K562 (cell line): ENCODE measurements around the gene FCGR3B. TPM values are rescaled to one million over a fixed set of nuclear protein-coding genes. Genes with fewer than 3 reads are reported as not detected.
"Not testable (repeated sequence)": the region's sequence is repeated elsewhere in the genome, so short reads cannot be mapped to it uniquely, and the experiment has no call there.

Experiments used
- ATAC-seq: fragments of 200-7000 bp; cut with Tn5 transposase; 3 replicates; pipeline ENCODE4 v1.9.1; 2020; ENCODE audit warnings: moderate library complexity
- BruUV-seq: library from RNA; stranded (reverse); fragments of 400-500 nt; replicated peaks from 2 replicates; lab custom pipeline; 2021; lab: Mats Ljungman, UMichigan
- CTCF ChIA-PET: fragments of 300-600 bp; formaldehyde crosslinking; extraction: SDS; loops from one replicate; lab custom pipeline; 2021; ENCODE audit warnings: low intra/inter-chr PET ratio; lab: Yijun Ruan, JAX
- POLR2A ChIA-PET: fragments of 300-600, 350-650 bp; sonication (Branson Sonifier 250); formaldehyde crosslinking; extraction: SDS; loops from one replicate; lab custom pipeline; 2021; ENCODE audit warnings: antibody characterized with exemption, inconsistent platforms; lab: Yijun Ruan, JAX
- DNase-seq, 4 experiments: peaks; one replicate each; pipeline versions ENCODE4 v3.0.0 to v3.0.0-alpha.2; 2011 to 2018; ENCODE audit warnings: low spot score in 3 of 4, mixed read lengths in 3 of 4; ENCODE audit errors: extremely low read depth in 1 of 4
- FAIRE-seq: peaks from 2 replicates; lab custom pipeline; 2011; peaks lifted over from hg19 to GRCh38; lab: Jason Lieb, UNC
- H2AFZ ChIP-seq: 2 replicates; pipeline ENCODE4 v1.6.0; 2011; ENCODE audit warnings: low read depth, low read length, control low read depth, inconsistent platforms
- H3K27ac ChIP-seq: fragments of 200-600 bp; 3 replicates; pipeline ENCODE4 v1.8.0; 2011; ENCODE audit warnings: low read depth, mild to moderate bottlenecking, control low read depth, inconsistent platforms, low read length, moderate library complexity, mixed read lengths; ENCODE audit errors: extremely low read depth
- H3K27me3 ChIP-seq, 2 experiments: fragments of 300-600 bp in 1 of 2; 2 replicates in 1 of 2; 3 replicates in 1 of 2; pipeline versions ENCODE4 v1.6.0 to v1.8.0; 2011; ENCODE audit warnings: inconsistent platforms in 2 of 2, low read length in 2 of 2, mild to moderate bottlenecking in 1 of 2, mixed read lengths in 1 of 2, moderate library complexity in 1 of 2; ENCODE audit not compliant: control insufficient read depth in 2 of 2, insufficient read depth in 2 of 2
- H3K36me3 ChIP-seq: fragments of 300-600 bp; 3 replicates; pipeline ENCODE4 v1.8.0; 2011; ENCODE audit warnings: mild to moderate bottlenecking, low read length, inconsistent platforms; ENCODE audit not compliant: control insufficient read depth, insufficient read depth
- H3K4me1 ChIP-seq, 2 experiments: fragments of 200-600 bp in 1 of 2; replicated peaks in 1 of 2; 2 replicates in 1 of 2; 3 replicates in 1 of 2; pipeline versions ENCODE4 v1.5.1 to v1.8.0; 2011; ENCODE audit warnings: inconsistent platforms in 2 of 2, low read length in 2 of 2, mild to moderate bottlenecking in 1 of 2, mixed read lengths in 1 of 2, moderate library complexity in 1 of 2; ENCODE audit not compliant: control insufficient read depth in 2 of 2, insufficient read depth in 2 of 2
- H3K4me2 ChIP-seq: 2 replicates; pipeline ENCODE4 v1.6.1; 2011; ENCODE audit warnings: low read length, control low read depth, inconsistent platforms, mixed read lengths; ENCODE audit not compliant: insufficient read depth
- H3K4me3 ChIP-seq: fragments of 200-600 bp; sonication (generic), shearing (Covaris generic); 2 replicates; pipeline ENCODE4 v1.5.1; 2016; ENCODE audit warnings: control low read depth, inconsistent platforms
- H3K79me2 ChIP-seq: fragments of 200-600 bp; 3 replicates; pipeline ENCODE4 v1.8.0; 2011; ENCODE audit warnings: low read length, inconsistent platforms; ENCODE audit not compliant: control insufficient read depth, insufficient read depth
- H3K9ac ChIP-seq, 2 experiments: 2 replicates each; pipeline versions ENCODE4 v1.6.0 to v1.6.1; 2011; ENCODE audit warnings: low read depth in 2 of 2, low read length in 2 of 2, control low read depth in 1 of 2, inconsistent platforms in 1 of 2, mild to moderate bottlenecking in 1 of 2, mixed read lengths in 1 of 2; ENCODE audit not compliant: insufficient read depth in 1 of 2
- H3K9me1 ChIP-seq: one replicate; pipeline ENCODE4 v1.6.0; 2011; ENCODE audit warnings: inconsistent platforms, mild to moderate bottlenecking, low read length, moderate library complexity; ENCODE audit not compliant: control insufficient read depth, insufficient read depth
- H3K9me3 ChIP-seq: replicated peaks from 2 replicates; pipeline ENCODE4 v1.5.1; 2011; ENCODE audit warnings: low read depth, low read length, inconsistent platforms; ENCODE audit not compliant: control insufficient read depth, insufficient read depth
- H4K20me1 ChIP-seq: replicated peaks from 2 replicates; pipeline ENCODE4 v1.6.1; 2011; ENCODE audit warnings: low read length, inconsistent platforms, mixed read lengths; ENCODE audit not compliant: control insufficient read depth, insufficient read depth
- NR2C2 ChIP-seq, 2 experiments: fragments of 200-800 bp in 1 of 2; sonication (Bioruptor generic) in 1 of 2; sonication (generic) in 1 of 2; formaldehyde crosslinking in 1 of 2; IDR thresholded peaks; 2 replicates each; pipeline versions ENCODE4 v1.6.1 to v1.8.0; 2016 to 2022; ENCODE audit warnings: mild to moderate bottlenecking in 1 of 2, missing compliant biosample characterization in 1 of 2, missing genetic modification characterization in 1 of 2, missing genetic modification reagents in 1 of 2
- SRF ChIP-seq, 2 experiments: fragments of 250-450, 450-650 bp in 1 of 2; sonication (Bioruptor Pico) in 1 of 2; sonication (generic) in 1 of 2; formaldehyde crosslinking; IDR thresholded peaks; 2 replicates each; pipeline versions ENCODE4 v1.5.0 to v1.5.1; 2020 to 2022; ENCODE audit warnings: mild to moderate bottlenecking in 1 of 2, missing genetic modification reagents in 1 of 2
- ZKSCAN8 ChIP-seq: fragments of 200-800 bp; sonication (Bioruptor generic); IDR thresholded peaks from 2 replicates; pipeline ENCODE4 v1.6.1; 2016; ENCODE audit warnings: missing genetic modification characterization, missing compliant biosample characterization
- ZNF175 ChIP-seq: fragments of 200-800 bp; sonication (Bioruptor generic); IDR thresholded peaks from 2 replicates; pipeline ENCODE4 v1.6.1; 2016; ENCODE audit warnings: low read depth, mild to moderate bottlenecking, missing genetic modification characterization, missing compliant biosample characterization
- ZNF644 ChIP-seq: fragments of 200-800 bp; sonication (Bioruptor generic); IDR thresholded peaks from 2 replicates; pipeline ENCODE4 v1.6.1; 2016; ENCODE audit warnings: low read depth, missing genetic modification characterization, missing compliant biosample characterization
- ZNF766 ChIP-seq: fragments of 200-800 bp; sonication (Bioruptor generic); conservative IDR thresholded peaks from 2 replicates; pipeline ENCODE4 v1.6.1; 2016; ENCODE audit warnings: missing genetic modification characterization, missing compliant biosample characterization
- WGBS: fragments of 100-300 bp; shearing (Covaris generic); methylation state at CpG from one replicate; pipeline ENCODE4 v1.1.6; 2016; ENCODE audit warnings: low coverage, mixed read lengths; ENCODE audit not compliant: insufficient coverage; ENCODE audit errors: missing lambda C conversion rate; 5-methylcytosine and 5-hydroxymethylcytosine counted together
- in situ Hi-C: fragments of 300-500 bp; cut with MboI; formaldehyde crosslinking; loops from 4 replicates; pipeline ENCODE4 v1.15.0; 2018; ENCODE audit warnings: inconsistent platforms, mixed read lengths
- intact Hi-C: fragments of 100-400 bp; cut with micrococcal nuclease; formaldehyde crosslinking; loops from 2 replicates; pipeline ENCODE4 v1.14.2; 2022
- polyA plus RNA-seq, 8 experiments: library from polyadenylated mRNA; depleted of rRNA in 4 of 8; stranded (reverse) in 5 of 8; unstranded in 3 of 8; fragments of >200 nt; fragmentation: Nextera tagmentation in 2 of 8; fragmentation: Illumina TruSeq in 1 of 8; extraction: Ambion mirVana in 2 of 8; extraction: Trizol in 1 of 8; gene quantifications; 2 replicates each; pipeline versions ENCODE4 v1.2.1 to v1.2.3, GENCODE V29; 2011 to 2014; ENCODE audit warnings: inconsistent platforms in 1 of 8, missing spikeins in 1 of 8
- total RNA-seq, 7 experiments: library from RNA; depleted of rRNA in 6 of 7; stranded (reverse); fragments of >200 nt in 6 of 7; fragmentation: Illumina TruSeq in 2 of 7; extraction: Trizol in 2 of 7; gene quantifications; 2 replicates each; pipeline versions ENCODE4 v1.2.1 to v1.2.3, GENCODE V29; 2011 to 2021; ENCODE audit warnings: low replicate concordance in 1 of 7
- TF ChIP-seq, protein P1 (sequence below), 2 experiments: fragments of 450-650 bp; formaldehyde crosslinking in 1 of 2; IDR thresholded peaks; 2 replicates each; pipeline versions ENCODE4 v1.4.0 to v1.6.1; 2014 to 2020; ENCODE audit warnings: mild to moderate bottlenecking in 2 of 2, borderline replicate concordance in 1 of 2, low read depth in 1 of 2
- TF ChIP-seq, protein P2 (sequence below), 2 experiments: fragments of 200-800 bp in 1 of 2; sonication (Bioruptor generic) in 1 of 2; sonication (generic) in 1 of 2; formaldehyde crosslinking in 1 of 2; IDR thresholded peaks in 1 of 2; conservative IDR thresholded peaks in 1 of 2; 2 replicates each; pipeline versions ENCODE4 v1.5.0 to v1.6.1; 2016 to 2020; ENCODE audit warnings: missing compliant biosample characterization in 1 of 2, missing genetic modification characterization in 1 of 2, missing genetic modification reagents in 1 of 2

The FCGR3B gene
- total and polyA plus RNA-seq, 9 of the 15 experiments (the other 6 are each of a cell fraction or from before 2014, with no cell fraction given) = 0.18 to 1.1 (median 0.40) TPM

- TF ChIP-seq, protein P1, sequence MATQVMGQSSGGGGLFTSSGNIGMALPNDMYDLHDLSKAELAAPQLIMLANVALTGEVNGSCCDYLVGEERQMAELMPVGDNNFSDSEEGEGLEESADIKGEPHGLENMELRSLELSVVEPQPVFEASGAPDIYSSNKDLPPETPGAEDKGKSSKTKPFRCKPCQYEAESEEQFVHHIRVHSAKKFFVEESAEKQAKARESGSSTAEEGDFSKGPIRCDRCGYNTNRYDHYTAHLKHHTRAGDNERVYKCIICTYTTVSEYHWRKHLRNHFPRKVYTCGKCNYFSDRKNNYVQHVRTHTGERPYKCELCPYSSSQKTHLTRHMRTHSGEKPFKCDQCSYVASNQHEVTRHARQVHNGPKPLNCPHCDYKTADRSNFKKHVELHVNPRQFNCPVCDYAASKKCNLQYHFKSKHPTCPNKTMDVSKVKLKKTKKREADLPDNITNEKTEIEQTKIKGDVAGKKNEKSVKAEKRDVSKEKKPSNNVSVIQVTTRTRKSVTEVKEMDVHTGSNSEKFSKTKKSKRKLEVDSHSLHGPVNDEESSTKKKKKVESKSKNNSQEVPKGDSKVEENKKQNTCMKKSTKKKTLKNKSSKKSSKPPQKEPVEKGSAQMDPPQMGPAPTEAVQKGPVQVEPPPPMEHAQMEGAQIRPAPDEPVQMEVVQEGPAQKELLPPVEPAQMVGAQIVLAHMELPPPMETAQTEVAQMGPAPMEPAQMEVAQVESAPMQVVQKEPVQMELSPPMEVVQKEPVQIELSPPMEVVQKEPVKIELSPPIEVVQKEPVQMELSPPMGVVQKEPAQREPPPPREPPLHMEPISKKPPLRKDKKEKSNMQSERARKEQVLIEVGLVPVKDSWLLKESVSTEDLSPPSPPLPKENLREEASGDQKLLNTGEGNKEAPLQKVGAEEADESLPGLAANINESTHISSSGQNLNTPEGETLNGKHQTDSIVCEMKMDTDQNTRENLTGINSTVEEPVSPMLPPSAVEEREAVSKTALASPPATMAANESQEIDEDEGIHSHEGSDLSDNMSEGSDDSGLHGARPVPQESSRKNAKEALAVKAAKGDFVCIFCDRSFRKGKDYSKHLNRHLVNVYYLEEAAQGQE (IDR thresholded peaks at IDR 0.05; ENCODE audit: borderline replicate concordance) = peak; percentile 19; the same call in 1 of the 2 replicates
- TF ChIP-seq, protein P1 (CRISPR knock-in tag; IDR thresholded peaks at IDR 0.05; ENCODE audit: low read depth) = not testable (repeated sequence)
Measured at GRCh38 chr1:161642697-161643096, 11.7 kb upstream of the FCGR3B start (continued).

DNA sequence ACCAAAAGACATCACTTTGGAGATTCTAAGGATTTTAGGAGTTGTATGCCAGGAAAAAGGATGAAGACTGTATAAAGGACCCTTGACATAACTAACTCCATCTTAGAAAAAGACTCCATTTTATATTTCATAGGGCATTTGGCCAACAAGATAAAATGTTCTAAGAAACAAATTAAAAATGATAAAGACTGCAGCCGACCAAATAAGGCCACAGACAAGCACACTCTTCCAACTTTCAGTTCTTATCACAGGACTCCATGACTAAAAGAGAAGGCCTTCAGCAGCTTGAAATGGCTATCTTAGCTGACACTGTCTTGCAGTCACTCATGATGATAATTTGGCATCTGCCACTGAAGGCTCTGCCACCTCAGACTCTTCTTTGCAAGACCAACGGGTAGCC, 8.2 kb upstream of the FCGR3B start:
- H3K36me3 ChIP-seq; H3K9me3 ChIP-seq; H3K27me3 ChIP-seq; BruUV-seq; H3K27ac ChIP-seq; H3K79me2 ChIP-seq; H2AFZ ChIP-seq; H3K9ac ChIP-seq; POLR2A ChIA-PET; H4K20me1 ChIP-seq; CTCF ChIA-PET; H3K9me1 ChIP-seq; H3K4me3 ChIP-seq; H3K4me2 ChIP-seq; intact Hi-C loops; TF ChIP-seq NR2C2 (CRISPR knock-in tag; IDR thresholded peaks at IDR 0.05): not testable (repeated sequence)
- peak; percentile 29 for FAIRE-seq
- 0% methylated on average over 1 of the region's 2 CpGs for WGBS
- DNase-seq = peak in 1 of 4 experiments; percentile 53
- in situ Hi-C loops = loop anchor here (5.0 kb wide), 1 partner anchor 82 kb away; no protein-coding TSS in a partner anchor
- H3K4me1 ChIP-seq = peaks cover 4 to 29% of the 10 kb centered on the region in 2 experiments; a peak in 4 of 5 replicates
- 0 out of 3 replicates have a peak, but pooled peaks have one; percentile 9 for ATAC-seq
- TF ChIP-seq ZNF175 (CRISPR knock-in tag) (0 out of 2 replicates have a peak, but pooled peaks have one; percentile 28), SRF (CRISPR knock-in tag; IDR thresholded peaks at IDR 0.05) (peak in 1 of 2 experiments; percentile 80; a peak in 2 of 4 replicates), NR2C2 (tag; IDR thresholded peaks at IDR 0.05) (0 out of 2 replicates have a peak, but pooled peaks have one; percentile 7), ZNF766 (peak; percentile 56; the same call in 1 of the 2 replicates), ZNF644 (0 out of 2 replicates have a peak, but pooled peaks have one; percentile 27), ZKSCAN8 (peak; percentile 30; the same call in 1 of the 2 replicates)
- TF ChIP-seq, protein P2, sequence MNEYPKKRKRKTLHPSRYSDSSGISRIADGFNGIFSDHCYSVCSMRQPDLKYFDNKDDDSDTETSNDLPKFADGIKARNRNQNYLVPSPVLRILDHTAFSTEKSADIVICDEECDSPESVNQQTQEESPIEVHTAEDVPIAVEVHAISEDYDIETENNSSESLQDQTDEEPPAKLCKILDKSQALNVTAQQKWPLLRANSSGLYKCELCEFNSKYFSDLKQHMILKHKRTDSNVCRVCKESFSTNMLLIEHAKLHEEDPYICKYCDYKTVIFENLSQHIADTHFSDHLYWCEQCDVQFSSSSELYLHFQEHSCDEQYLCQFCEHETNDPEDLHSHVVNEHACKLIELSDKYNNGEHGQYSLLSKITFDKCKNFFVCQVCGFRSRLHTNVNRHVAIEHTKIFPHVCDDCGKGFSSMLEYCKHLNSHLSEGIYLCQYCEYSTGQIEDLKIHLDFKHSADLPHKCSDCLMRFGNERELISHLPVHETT (CRISPR knock-in tag; conservative IDR thresholded peaks at IDR 0.05 in 1 of 2, IDR thresholded peaks at IDR 0.05 in 1 of 2) = peak in 1 of 2 experiments; percentile 64; a peak in 2 of 4 replicates
